IPS-18a (cell line): ENCODE measurements around the gene TYW5.

ENCODE experiments used
- H3K27ac ChIP-seq: one replicate; pipeline ENCODE4 v1.5.1; 2013; ENCODE audit warnings: low read length
- H3K27me3 ChIP-seq: one replicate; pipeline ENCODE4 v1.6.1; 2013; ENCODE audit warnings: mild to moderate bottlenecking, low read length; ENCODE audit not compliant: control insufficient read depth, insufficient read depth
- H3K36me3 ChIP-seq: one replicate; pipeline ENCODE4 v1.6.1; 2013; ENCODE audit warnings: low read depth, low read length; ENCODE audit not compliant: control insufficient read depth
- H3K4me1 ChIP-seq: one replicate; pipeline ENCODE4 v1.6.1; 2013; ENCODE audit warnings: low read depth, low read length; ENCODE audit not compliant: control insufficient read depth
- H3K4me3 ChIP-seq: one replicate; pipeline ENCODE4 v1.5.1; 2013; ENCODE audit warnings: low read length
- H3K9ac ChIP-seq: one replicate; pipeline ENCODE4 v1.6.1; 2013; ENCODE audit warnings: mild to moderate bottlenecking, low read length, moderate library complexity
- H3K9me3 ChIP-seq: one replicate; pipeline ENCODE4 v1.6.1; 2013; ENCODE audit warnings: low read depth, low read length; ENCODE audit not compliant: control insufficient read depth

TYW5 gene

DNA sequence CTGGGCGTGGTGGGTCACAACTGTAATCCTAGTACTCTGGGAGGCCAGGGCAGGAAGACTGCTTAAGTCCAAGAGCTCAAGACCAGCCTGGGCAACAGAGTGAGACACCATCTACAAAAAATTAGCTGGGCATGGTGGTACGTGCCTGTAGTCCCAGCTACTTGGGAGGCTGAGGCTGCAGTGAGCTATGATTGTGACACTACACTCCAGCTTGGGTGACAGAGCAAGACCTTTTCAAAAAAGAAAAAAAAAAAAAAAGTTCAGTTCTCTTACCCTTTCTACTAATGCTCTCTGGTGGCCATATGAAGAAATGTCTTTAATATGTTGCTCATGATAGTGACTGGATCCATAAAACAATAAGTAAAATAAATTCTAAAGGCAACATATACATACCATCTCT lies 14.9 kb downstream of the TYW5 start:
- Histone ChIP-seq H3K9me3 (no peaks in the 10 kb centered on the region), H3K27ac (no peak overlapping the region), H3K9ac (no peak overlapping the region), H3K4me3 (no peak overlapping the region), H3K36me3 (peaks cover 58% of the 10 kb centered on the region), H3K27me3 (no peaks in the 10 kb centered on the region), H3K4me1 (no peaks in the 10 kb centered on the region)

DNA sequence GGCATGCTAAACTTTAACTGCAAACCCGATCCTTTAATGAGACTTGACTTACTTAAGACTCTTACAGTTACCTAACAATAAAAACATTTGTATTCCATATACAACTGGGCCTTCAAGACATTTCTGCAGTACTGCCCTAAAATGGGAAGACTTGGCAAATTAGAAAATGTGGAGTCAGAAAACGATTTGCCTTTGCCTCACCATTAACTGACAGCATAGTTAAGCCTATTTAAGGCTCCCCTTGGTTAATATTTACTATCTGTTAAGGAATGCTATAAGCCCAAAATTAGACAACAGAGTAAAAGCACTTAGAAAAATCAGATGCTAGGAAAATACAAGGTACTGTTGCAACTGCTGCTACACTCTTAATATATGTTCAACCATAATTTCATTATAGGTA lies 18.7 kb downstream of the TYW5 start:
- no peak overlapping the region for H3K4me3 ChIP-seq
- H3K4me1 ChIP-seq: no peaks in the 10 kb centered on the region
- H3K9ac ChIP-seq: no peak overlapping the region
- H3K9me3 ChIP-seq: no peaks in the 10 kb centered on the region
- no peak overlapping the region for H3K27ac ChIP-seq
- no peaks in the 10 kb centered on the region for H3K27me3 ChIP-seq
- H3K36me3 ChIP-seq: peaks cover 58% of the 10 kb centered on the region

DNA sequence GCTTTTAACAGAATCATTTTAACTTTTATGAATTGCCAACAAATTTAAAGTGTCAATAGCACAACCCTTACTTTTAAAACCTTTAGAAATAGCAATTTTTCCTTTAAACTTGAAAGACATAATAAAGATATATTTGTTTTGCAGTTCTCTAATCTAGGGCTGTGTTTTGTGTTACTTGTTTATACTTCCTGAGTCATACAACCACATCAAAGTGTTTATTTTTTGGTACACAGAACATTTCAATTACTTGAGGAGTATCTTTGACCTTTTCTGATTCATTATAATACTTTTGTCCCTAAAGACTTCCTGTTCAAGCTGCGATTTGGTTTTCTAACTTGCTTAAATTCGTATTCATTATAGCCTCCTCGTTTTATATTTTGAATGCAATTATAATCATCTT lies 21.8 kb downstream of the TYW5 start:
- no peaks in the 10 kb centered on the region for H3K27me3 ChIP-seq
- H3K36me3 ChIP-seq: peaks cover 58% of the 10 kb centered on the region
- H3K4me1 ChIP-seq: peaks cover 7% of the 10 kb centered on the region
- no peak overlapping the region for H3K4me3 ChIP-seq
- no peaks in the 10 kb centered on the region for H3K9me3 ChIP-seq
- no peak overlapping the region for H3K9ac ChIP-seq
- H3K27ac ChIP-seq: no peak overlapping the region

DNA sequence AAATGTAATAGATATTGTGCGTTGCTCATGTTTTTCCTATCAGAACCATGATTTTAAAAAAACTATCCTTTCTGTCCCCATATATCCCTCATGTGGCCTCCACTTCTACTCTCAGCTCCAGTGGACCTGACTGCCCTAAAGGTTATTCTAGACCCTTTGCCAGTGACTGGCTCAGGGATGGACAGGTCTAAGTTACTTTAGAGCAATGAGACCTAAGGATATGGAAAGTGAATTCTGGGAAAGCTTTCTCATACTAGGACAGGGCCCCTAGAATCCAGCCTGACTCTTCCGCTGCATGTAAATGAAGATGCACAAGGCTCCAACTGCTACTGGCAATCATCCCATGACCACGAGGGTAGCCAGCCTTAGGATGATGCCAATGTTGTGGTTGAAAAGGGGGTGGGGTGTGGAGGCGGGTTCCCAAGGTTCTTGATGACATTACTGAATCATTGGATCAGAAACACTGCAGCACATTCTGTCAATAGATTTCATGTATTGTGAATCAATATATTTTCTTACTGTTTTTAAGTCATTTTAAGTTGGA lies 22.9 kb downstream of the TYW5 start:
- H3K36me3 ChIP-seq: peaks cover 49% of the 10 kb centered on the region
- H3K4me3 ChIP-seq: no peak overlapping the region
- H3K27me3 ChIP-seq: no peaks in the 10 kb centered on the region
- no peak overlapping the region for H3K9ac ChIP-seq
- no peaks in the 10 kb centered on the region for H3K9me3 ChIP-seq
- H3K27ac ChIP-seq: no peak overlapping the region
- H3K4me1 ChIP-seq: peaks cover 18% of the 10 kb centered on the region

DNA sequence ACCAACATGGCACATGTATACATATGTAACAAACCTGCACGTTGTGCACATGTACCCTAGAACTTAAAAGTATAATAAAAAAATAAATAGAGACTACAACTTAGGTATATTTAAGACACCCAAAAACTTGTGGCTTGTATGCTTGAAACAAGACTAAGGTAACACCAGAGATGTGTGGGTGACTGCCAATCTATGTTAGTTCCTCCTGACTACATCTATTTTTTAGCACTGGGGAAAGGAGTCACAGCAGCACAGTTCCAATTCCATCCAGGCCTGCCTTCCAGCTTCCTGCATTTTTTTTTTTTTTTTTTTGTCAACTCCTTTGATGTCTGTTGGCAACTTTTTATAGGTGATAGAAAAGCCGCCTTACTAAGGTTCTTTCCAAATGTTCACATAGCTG lies 26.0 kb downstream of the TYW5 start:
- H3K36me3 ChIP-seq: peaks cover 47% of the 10 kb centered on the region

DNA sequence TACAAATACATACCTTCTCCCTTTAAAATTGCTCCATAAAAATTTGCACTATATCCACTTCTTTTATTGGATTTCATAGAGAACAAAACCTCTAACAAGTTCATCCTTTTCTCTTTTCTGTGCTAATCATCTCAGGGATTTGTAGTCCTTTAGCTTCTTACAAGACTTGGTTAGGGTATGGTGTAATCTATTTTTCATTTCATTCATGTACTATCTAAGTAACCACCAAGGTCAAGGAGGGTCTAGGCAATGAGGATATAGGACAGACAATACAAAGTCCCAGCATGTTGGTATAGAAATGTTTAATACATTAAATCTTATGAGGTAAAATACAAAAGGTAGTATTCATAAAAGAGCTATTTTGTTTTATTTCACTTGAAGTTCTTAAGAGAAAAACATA lies 26.7 kb downstream of the TYW5 start:
- peak overlapping the region; percentile 25 for H3K4me3 ChIP-seq
- peaks cover 31% of the 10 kb centered on the region for H3K4me1 ChIP-seq
- H3K27me3 ChIP-seq: no peaks in the 10 kb centered on the region
- H3K27ac ChIP-seq: no peak overlapping the region
- H3K9ac ChIP-seq: no peak overlapping the region
- H3K36me3 ChIP-seq: peaks cover 43% of the 10 kb centered on the region
- H3K9me3 ChIP-seq: no peaks in the 10 kb centered on the region

More for the DNA sequence above, 26.0 kb downstream of the TYW5 start:
- Histone ChIP-seq H3K9ac (no peak overlapping the region), H3K9me3 (no peaks in the 10 kb centered on the region), H3K27ac (no peak overlapping the region), H3K4me1 (peaks cover 31% of the 10 kb centered on the region), H3K4me3 (no peak overlapping the region), H3K27me3 (no peaks in the 10 kb centered on the region)

DNA sequence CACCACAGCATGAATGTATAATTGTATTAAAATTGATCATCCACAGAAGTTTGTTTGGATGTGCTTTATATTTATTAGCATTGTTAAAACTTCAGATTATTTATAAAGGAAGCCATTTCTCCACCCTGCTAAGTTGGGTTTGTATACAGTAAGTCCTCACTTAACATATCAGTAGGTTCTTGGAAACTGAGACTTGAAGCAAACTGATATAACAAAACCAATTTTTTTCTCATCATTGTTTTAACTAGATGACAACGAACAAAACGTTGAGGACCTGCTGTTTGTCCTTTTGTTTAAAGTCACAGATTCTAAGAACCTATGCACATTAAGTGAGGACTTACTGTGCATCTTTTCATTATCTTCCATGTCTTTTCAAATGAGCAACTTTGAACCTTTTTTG lies 27.1 kb downstream of the TYW5 start:
- Histone ChIP-seq H3K36me3 (peaks cover 40% of the 10 kb centered on the region), H3K9me3 (no peaks in the 10 kb centered on the region), H3K4me1 (peaks cover 31% of the 10 kb centered on the region), H3K9ac (no peak overlapping the region), H3K4me3 (peak overlapping the region; percentile 25), H3K27ac (no peak overlapping the region), H3K27me3 (no peaks in the 10 kb centered on the region)

DNA sequence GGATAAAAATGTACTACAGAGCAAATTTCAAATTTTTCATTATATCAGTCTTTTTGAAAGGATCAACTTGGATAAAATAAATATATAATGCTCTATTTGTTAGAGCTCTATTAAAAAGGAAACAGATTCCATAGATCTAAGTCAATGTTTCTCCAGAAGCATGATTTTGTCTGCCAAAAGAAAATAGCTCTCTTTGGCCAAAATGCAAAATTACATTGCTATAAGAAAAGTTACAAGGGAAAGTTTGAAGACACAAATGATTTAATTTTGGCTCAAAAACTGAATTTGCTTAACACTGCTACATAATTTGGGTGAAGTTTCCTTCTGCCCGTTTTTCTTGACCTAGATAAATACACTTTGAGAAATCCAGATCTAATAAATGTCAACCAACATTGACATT lies 28.5 kb downstream of the TYW5 start:
- Histone ChIP-seq H3K4me3 (no peak overlapping the region), H3K27ac (no peak overlapping the region), H3K9ac (no peak overlapping the region), H3K4me1 (peaks cover 31% of the 10 kb centered on the region), H3K9me3 (no peaks in the 10 kb centered on the region), H3K36me3 (peaks cover 27% of the 10 kb centered on the region), H3K27me3 (no peaks in the 10 kb centered on the region)

DNA sequence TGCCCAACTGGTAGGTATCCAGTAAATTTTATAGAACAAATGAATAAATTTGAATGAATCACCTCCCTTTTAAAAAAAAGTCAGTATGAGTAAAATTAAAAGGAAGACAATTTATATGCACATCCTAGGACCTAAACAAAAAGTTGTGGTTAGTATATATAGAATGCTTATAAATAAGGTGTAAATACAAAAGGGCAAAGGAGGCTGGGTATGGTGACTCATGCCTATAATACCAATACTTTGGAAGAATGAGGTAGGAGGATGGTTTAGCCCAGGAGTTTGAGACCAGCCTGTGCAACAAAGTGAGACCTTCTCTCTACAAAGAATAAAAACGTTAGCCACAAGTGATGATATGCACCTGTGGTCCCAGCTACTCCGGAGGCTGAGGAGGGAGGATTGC lies 31.4 kb downstream of the TYW5 start:
- H3K27me3 ChIP-seq: no peaks in the 10 kb centered on the region
- peaks cover 33% of the 10 kb centered on the region for H3K4me1 ChIP-seq
- no peak overlapping the region for H3K27ac ChIP-seq
- H3K4me3 ChIP-seq: no peak overlapping the region
- H3K9ac ChIP-seq: no peak overlapping the region
- peaks cover 14% of the 10 kb centered on the region for H3K36me3 ChIP-seq
- no peaks in the 10 kb centered on the region for H3K9me3 ChIP-seq

DNA sequence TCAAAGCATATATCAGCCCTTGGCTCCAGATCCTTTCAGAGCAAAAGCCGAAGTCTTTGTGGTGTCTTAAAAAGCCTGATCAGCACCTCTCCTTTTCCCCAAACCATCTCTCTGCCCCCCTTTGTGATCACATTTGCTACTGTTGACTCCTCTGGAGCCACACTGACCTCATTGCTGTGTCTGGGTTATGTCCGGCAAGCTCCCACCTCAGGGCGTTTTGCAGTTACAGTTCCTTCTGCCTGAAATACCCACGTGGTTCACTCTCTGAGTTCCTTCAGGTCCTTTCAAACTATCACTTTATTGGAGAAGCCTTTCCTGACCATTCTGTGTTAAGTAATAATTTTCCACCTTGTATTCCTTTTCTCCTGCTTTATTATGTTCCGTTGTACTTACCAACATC lies 32.4 kb downstream of the TYW5 start:
- Histone ChIP-seq H3K36me3 (peaks cover 18% of the 10 kb centered on the region), H3K4me3 (no peak overlapping the region), H3K9ac (no peak overlapping the region), H3K27ac (no peak overlapping the region), H3K27me3 (no peaks in the 10 kb centered on the region), H3K9me3 (no peaks in the 10 kb centered on the region), H3K4me1 (peaks cover 22% of the 10 kb centered on the region)

DNA sequence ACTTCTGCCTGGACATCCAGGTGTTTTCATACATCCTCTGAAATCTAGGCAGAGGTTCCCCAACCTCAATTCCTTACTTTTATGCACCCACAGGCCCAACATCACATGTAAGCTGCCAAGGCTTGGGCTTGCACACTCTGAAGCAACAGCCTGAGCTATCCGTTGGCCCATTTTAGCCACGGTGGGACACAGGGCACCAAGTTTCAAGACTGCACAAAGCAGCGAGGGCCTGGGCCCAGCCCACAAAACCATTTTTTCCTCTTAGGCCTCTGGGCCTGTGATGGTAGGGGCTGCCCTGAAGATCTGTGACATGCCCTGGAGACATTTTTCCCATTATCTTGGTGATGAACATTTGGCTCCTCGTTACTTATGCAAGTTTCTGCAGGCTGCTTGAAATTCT lies 38.3 kb downstream of the TYW5 start:
- peaks cover 30% of the 10 kb centered on the region for H3K36me3 ChIP-seq
- H3K4me1 ChIP-seq: peaks cover 7% of the 10 kb centered on the region

DNA sequence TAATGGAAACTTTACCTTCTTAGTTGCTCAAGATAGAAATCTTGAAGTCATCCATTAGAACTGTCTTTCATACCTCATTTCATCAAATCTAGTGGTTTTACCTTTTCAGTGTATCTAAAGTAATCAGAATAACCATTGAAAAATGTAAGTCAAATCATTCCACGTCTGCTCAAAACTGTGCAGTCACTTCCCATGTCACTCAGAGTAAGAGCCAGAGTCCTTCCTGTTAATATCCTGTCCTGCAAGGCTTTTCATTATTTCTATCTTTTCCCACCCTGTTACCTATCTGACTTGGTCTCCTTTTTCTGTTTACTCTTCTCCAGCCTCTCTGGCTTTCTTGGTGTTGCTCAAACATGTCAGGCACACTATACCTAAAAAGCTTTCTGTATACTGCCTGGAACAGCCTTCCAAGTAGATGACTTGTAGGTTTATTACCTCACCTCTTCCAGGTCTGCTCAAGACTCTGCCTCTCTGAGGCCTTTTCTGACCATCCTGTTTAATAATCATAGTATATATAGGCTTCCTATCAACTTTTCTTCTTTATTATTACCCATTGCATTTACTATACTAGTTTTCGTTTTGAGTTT lies 40.8 kb downstream of the TYW5 start:
- peaks cover 8% of the 10 kb centered on the region for H3K4me1 ChIP-seq
- peaks cover 8% of the 10 kb centered on the region for H3K9me3 ChIP-seq
- H3K9ac ChIP-seq: no peak overlapping the region
- peaks cover 30% of the 10 kb centered on the region for H3K36me3 ChIP-seq
- H3K4me3 ChIP-seq: no peak overlapping the region
- no peaks in the 10 kb centered on the region for H3K27me3 ChIP-seq
- H3K27ac ChIP-seq: no peak overlapping the region

More for the DNA sequence above, 38.3 kb downstream of the TYW5 start:
- no peak overlapping the region for H3K9ac ChIP-seq
- peaks cover 8% of the 10 kb centered on the region for H3K9me3 ChIP-seq
- H3K4me3 ChIP-seq: no peak overlapping the region
- H3K27me3 ChIP-seq: no peaks in the 10 kb centered on the region
- no peak overlapping the region for H3K27ac ChIP-seq
